NCI-H774 (cell line): ENCODE results near the gene IQCB1.
"Not testable (repeated sequence)": the region's sequence is repeated elsewhere in the genome, so short reads cannot be mapped to it uniquely, and the experiment has no call there.

Experiments used
- DNase-seq: peaks from one replicate; lab custom pipeline; 2025; lab: John Stamatoyannopoulos, UW

IQCB1 gene

GRCh38 chr3:121803771-121804320 is 31.0 kb downstream of the IQCB1 start:
- DNase-seq, result no peak

GRCh38 chr3:121800906-121801305 is 34.0 kb downstream of the IQCB1 start:
- no peak for DNase-seq

- no peak for DNase-seq
Measured at GRCh38 chr3:121796970-121797369, 37.9 kb downstream of the IQCB1 start.

- no peak for DNase-seq
Measured at GRCh38 chr3:121794264-121794983, 40.4 kb downstream of the IQCB1 start.

GRCh38 chr3:121793078-121793477 is 41.8 kb downstream of the IQCB1 start:
- DNase-seq, result no peak

- no peak for DNase-seq
Measured at GRCh38 chr3:121786485-121786884, 48.4 kb downstream of the IQCB1 start.

- not testable (repeated sequence) for DNase-seq
Measured at GRCh38 chr3:121782784-121783183, 52.1 kb downstream of the IQCB1 start.

- no peak for DNase-seq
Measured at GRCh38 chr3:121781611-121782010, 53.2 kb downstream of the IQCB1 start.

GRCh38 chr3:121775095-121775494 is 59.8 kb downstream of the IQCB1 start:
- DNase-seq, result not testable (repeated sequence)

- no peak for DNase-seq
Measured at GRCh38 chr3:121769246-121769645, 65.6 kb downstream of the IQCB1 start.

GRCh38 chr3:121768452-121768851 is 66.4 kb downstream of the IQCB1 start:
- DNase-seq, result no peak

GRCh38 chr3:121759541-121760202 is 75.2 kb downstream of the IQCB1 start:
- no peak for DNase-seq

- no peak for DNase-seq
Measured at GRCh38 chr3:121758727-121759450, 76.0 kb downstream of the IQCB1 start.

- no peak for DNase-seq
Measured at GRCh38 chr3:121757812-121758545, 76.9 kb downstream of the IQCB1 start.

GRCh38 chr3:121757087-121757811 is 77.6 kb downstream of the IQCB1 start:
- no peak for DNase-seq

GRCh38 chr3:121752772-121753171 is 82.1 kb downstream of the IQCB1 start:
- no peak for DNase-seq

- no peak for DNase-seq
Measured at GRCh38 chr3:121752261-121752660, 82.6 kb downstream of the IQCB1 start.

- DNase-seq, result no peak
Measured at GRCh38 chr3:121750087-121750415, 84.8 kb downstream of the IQCB1 start.

GRCh38 chr3:121749276-121750086 is 85.4 kb downstream of the IQCB1 start, which contains the start of gene GOLGB1:
TSS of gene GOLGB1 (minus strand) at chr3:121749741. CDS start at chr3:121730971, 18,770 bp downstream.
- peak; percentile 93 for DNase-seq

GRCh38 chr3:121748680-121749275 is 86.1 kb downstream of the IQCB1 start:
- DNase-seq, result peak; percentile 31
